Measurements from ENCODE around the gene GADD45G. TPM values are rescaled to one million over a fixed set of nuclear protein-coding genes. Genes with fewer than 3 reads are reported as not detected.

The GADD45G gene
- polyA plus RNA-seq, 1 donor from 2014 or later = 161 TPM

DNA sequence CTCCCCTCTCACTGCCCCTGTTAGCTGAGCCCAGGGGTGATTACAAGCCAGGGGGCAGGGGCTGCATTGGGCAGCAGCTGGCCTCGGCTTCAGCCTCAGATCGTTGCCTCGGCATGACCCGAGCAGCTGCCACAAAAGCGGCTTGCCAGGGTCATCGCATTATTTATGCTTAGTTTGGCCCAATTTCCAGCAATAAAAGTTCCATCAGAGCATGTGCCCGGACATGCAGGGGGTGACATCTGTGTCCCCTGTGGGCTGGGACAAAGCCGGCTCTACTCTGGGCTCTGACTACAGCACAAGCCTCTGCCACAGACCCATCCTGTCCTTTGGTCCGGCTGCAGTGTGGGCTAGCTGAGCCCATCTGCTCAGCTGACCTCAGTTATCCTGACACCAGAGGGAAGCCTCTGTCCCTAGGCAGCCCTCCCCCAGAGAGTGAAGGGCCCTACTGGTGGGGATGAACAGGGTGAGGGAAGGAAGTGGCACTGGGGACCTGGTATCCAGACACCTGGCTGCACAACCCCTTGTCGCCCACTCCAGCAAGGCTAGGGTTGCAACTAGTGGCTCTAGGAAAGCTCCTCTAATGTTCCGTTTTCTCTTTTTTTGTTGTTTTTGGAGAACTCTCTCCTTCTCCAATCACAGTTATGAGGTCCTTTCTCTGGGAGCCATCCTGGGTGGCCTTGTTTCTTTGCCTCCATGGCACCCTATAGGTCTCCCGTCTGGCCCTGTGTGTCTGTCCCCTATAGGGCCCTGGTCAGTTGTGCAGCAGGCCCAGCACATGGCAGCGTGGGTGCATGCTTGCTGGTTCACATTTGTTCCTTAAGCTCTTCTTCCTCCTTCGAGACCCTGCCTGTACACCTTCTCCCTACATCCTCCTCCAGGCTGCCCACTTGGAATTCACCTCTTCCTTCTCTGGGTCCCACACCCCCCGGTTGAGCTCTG lies 13.3 kb upstream of the GADD45G start:
- TF ChIP-seq, protein P1, sequence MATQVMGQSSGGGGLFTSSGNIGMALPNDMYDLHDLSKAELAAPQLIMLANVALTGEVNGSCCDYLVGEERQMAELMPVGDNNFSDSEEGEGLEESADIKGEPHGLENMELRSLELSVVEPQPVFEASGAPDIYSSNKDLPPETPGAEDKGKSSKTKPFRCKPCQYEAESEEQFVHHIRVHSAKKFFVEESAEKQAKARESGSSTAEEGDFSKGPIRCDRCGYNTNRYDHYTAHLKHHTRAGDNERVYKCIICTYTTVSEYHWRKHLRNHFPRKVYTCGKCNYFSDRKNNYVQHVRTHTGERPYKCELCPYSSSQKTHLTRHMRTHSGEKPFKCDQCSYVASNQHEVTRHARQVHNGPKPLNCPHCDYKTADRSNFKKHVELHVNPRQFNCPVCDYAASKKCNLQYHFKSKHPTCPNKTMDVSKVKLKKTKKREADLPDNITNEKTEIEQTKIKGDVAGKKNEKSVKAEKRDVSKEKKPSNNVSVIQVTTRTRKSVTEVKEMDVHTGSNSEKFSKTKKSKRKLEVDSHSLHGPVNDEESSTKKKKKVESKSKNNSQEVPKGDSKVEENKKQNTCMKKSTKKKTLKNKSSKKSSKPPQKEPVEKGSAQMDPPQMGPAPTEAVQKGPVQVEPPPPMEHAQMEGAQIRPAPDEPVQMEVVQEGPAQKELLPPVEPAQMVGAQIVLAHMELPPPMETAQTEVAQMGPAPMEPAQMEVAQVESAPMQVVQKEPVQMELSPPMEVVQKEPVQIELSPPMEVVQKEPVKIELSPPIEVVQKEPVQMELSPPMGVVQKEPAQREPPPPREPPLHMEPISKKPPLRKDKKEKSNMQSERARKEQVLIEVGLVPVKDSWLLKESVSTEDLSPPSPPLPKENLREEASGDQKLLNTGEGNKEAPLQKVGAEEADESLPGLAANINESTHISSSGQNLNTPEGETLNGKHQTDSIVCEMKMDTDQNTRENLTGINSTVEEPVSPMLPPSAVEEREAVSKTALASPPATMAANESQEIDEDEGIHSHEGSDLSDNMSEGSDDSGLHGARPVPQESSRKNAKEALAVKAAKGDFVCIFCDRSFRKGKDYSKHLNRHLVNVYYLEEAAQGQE (IDR thresholded peaks at IDR 0.05; ENCODE audit: borderline replicate concordance) = no peak
- TF ChIP-seq EZH2 (IDR thresholded peaks at IDR 0.05; ENCODE audit: borderline replicate concordance, insufficient read depth, low read length, poor library complexity, severe bottlenecking) = no peak
- no peak for TF ChIP-seq MXI1 (conservative IDR thresholded peaks at IDR 0.05; ENCODE audit: poor library complexity, severe bottlenecking)
- TF ChIP-seq TAF1 (IDR thresholded peaks at IDR 0.05; ENCODE audit: low read depth) = no peak
- TF ChIP-seq POLR2AphosphoS5 (IDR thresholded peaks at IDR 0.05) = no peak
- TF ChIP-seq RAD21 (conservative IDR thresholded peaks at IDR 0.05) = no peak
- TF ChIP-seq, protein P2, sequence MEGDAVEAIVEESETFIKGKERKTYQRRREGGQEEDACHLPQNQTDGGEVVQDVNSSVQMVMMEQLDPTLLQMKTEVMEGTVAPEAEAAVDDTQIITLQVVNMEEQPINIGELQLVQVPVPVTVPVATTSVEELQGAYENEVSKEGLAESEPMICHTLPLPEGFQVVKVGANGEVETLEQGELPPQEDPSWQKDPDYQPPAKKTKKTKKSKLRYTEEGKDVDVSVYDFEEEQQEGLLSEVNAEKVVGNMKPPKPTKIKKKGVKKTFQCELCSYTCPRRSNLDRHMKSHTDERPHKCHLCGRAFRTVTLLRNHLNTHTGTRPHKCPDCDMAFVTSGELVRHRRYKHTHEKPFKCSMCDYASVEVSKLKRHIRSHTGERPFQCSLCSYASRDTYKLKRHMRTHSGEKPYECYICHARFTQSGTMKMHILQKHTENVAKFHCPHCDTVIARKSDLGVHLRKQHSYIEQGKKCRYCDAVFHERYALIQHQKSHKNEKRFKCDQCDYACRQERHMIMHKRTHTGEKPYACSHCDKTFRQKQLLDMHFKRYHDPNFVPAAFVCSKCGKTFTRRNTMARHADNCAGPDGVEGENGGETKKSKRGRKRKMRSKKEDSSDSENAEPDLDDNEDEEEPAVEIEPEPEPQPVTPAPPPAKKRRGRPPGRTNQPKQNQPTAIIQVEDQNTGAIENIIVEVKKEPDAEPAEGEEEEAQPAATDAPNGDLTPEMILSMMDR (IDR thresholded peaks at IDR 0.05; ENCODE audit: poor library complexity, severe bottlenecking) = no peak
- TF ChIP-seq EP300 (conservative IDR thresholded peaks at IDR 0.05; ENCODE audit: poor library complexity, severe bottlenecking) = no peak
- TF ChIP-seq SMC3 (conservative IDR thresholded peaks at IDR 0.05; ENCODE audit: poor library complexity) = no peak
- no peaks in the 10 kb centered on the region for H3K79me2 ChIP-seq (replicated peaks; ENCODE audit: insufficient read depth, low read length)
- no peak overlapping the region for H3K4me3 ChIP-seq (ENCODE audit: low read length)
- H2AFZ ChIP-seq (ENCODE audit: low read depth, low read length) = no peak overlapping the region
- no peaks in the 10 kb centered on the region for H3K27me3 ChIP-seq (ENCODE audit: insufficient read depth, low read depth, low read length)
- H3K9me2 ChIP-seq (ENCODE audit: insufficient read depth, low read length) = no peaks in the 10 kb centered on the region
- H3K4me2 ChIP-seq (ENCODE audit: low read length) = no peak overlapping the region
- H3K9ac ChIP-seq (ENCODE audit: low read length) = no peak overlapping the region
- no peaks in the 10 kb centered on the region for H3F3A ChIP-seq (ENCODE audit: insufficient read depth, low read length, poor library complexity, severe bottlenecking)
- H4K20me1 ChIP-seq (ENCODE audit: insufficient read depth) = no peaks in the 10 kb centered on the region
- H3K9me3 ChIP-seq (ENCODE audit: low read length) = no peaks in the 10 kb centered on the region
- H3K36me3 ChIP-seq (ENCODE audit: insufficient read depth, low read length) = no peaks in the 10 kb centered on the region
- no peak overlapping the region for H3K27ac ChIP-seq (ENCODE audit: low read length)

DNA sequence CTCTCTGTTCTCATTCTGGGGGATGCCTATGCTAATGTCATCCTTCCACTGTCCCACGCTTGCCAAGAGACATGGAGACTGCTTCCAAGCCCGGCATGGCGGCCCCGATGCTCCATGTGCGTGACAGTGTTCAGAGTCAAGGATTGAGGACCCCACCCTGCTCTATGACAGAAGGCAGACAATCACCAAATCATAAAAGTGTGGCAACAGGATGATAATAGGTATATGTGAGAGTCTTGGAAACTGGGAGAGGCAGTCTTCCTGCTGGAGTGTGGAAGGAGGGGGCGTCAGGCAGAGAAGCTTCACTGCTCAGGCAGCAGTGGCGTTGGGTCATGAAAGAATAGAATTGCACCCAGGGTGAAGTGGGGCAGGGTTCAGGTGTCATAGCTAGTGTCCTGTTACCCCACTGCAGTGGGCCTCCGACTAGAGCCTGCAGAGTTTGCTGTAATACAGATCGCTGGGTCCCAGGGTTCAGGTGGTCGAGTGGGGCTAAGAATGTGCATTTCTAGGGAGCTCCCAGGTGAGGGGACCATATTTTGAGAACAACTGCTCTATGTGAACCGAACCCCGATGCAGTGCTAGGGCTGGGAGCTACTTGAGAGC lies 12.5 kb upstream of the GADD45G start:
- H3K9ac ChIP-seq (ENCODE audit: low read length) = no peak overlapping the region
- H3K4me3 ChIP-seq (ENCODE audit: low read length) = no peak overlapping the region
- no peaks in the 10 kb centered on the region for H3K9me2 ChIP-seq (ENCODE audit: insufficient read depth, low read length)
- H2AFZ ChIP-seq (ENCODE audit: low read depth, low read length) = no peak overlapping the region
- H4K20me1 ChIP-seq (ENCODE audit: insufficient read depth) = no peaks in the 10 kb centered on the region
- H3K27me3 ChIP-seq (ENCODE audit: insufficient read depth, low read depth, low read length) = no peaks in the 10 kb centered on the region
- TF ChIP-seq POLR2AphosphoS5 (IDR thresholded peaks at IDR 0.05) (no peak), EZH2 (IDR thresholded peaks at IDR 0.05; ENCODE audit: borderline replicate concordance, insufficient read depth, low read length, poor library complexity, severe bottlenecking) (no peak), RAD21 (conservative IDR thresholded peaks at IDR 0.05) (no peak), SMC3 (conservative IDR thresholded peaks at IDR 0.05; ENCODE audit: poor library complexity) (no peak), MXI1 (conservative IDR thresholded peaks at IDR 0.05; ENCODE audit: poor library complexity, severe bottlenecking) (no peak), EP300 (conservative IDR thresholded peaks at IDR 0.05; ENCODE audit: poor library complexity, severe bottlenecking) (no peak), TAF1 (IDR thresholded peaks at IDR 0.05; ENCODE audit: low read depth) (no peak)
- TF ChIP-seq, protein P1 (IDR thresholded peaks at IDR 0.05; ENCODE audit: borderline replicate concordance) = no peak
- TF ChIP-seq, protein P2 (IDR thresholded peaks at IDR 0.05; ENCODE audit: poor library complexity, severe bottlenecking) = no peak
- H3K9me3 ChIP-seq (ENCODE audit: low read length) = no peaks in the 10 kb centered on the region
- H3F3A ChIP-seq (ENCODE audit: insufficient read depth, low read length, poor library complexity, severe bottlenecking) = no peaks in the 10 kb centered on the region
- H3K27ac ChIP-seq (ENCODE audit: low read length) = no peak overlapping the region
- no peak overlapping the region for H3K4me2 ChIP-seq (ENCODE audit: low read length)
- no peaks in the 10 kb centered on the region for H3K79me2 ChIP-seq (replicated peaks; ENCODE audit: insufficient read depth, low read length)
- no peaks in the 10 kb centered on the region for H3K36me3 ChIP-seq (ENCODE audit: insufficient read depth, low read length)
